LNCAP (cell line): Measurements from ENCODE around the gene TMTC2.

ENCODE experiments used
- CTCF ChIP-seq: fragments of 450-650 bp; IDR thresholded peaks from 2 replicates; pipeline ENCODE4 v1.5.1; 2017; ENCODE audit warnings: mild to moderate bottlenecking

Gene TMTC2

DNA sequence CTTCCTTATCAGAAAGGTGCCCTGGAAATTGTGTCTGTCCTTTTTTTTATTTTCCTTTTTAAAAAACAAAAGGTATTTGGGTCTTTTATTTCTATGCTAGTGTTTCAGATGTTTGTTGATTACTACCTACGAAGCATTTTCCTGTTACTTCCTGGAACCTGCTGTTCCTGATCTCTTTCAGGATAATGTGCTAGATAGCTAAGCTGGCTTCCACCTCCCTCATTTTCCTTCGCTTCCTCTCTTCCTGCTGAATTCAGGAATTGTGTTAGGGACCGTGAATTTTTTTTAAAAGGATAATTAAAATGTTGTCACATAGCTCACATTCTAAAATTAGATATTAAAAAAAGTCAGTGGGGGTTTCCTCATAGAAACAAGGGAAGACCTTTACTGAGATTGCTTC, 27.7 kb downstream of the TMTC2 start:
- TF ChIP-seq CTCF = no peak

DNA sequence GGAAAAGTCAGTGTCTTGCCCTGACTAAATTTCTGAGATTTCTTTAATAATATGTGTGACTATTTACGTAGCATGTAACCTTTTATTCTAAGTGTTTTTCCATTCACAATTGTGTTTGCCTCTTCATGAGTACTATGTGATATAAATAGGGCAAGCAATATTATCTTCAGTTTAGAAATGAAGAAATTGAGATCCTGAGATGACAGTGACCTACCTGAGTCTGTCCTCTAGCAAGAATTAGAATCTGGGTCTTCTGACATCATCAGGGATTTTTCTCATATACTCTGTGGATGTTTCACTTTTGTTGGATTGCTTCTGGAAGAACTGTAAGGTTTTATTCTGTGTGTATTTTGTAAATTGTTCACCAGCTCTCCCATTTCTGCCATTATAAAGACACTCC, 35.0 kb downstream of the TMTC2 start:
- no peak for TF ChIP-seq CTCF

DNA sequence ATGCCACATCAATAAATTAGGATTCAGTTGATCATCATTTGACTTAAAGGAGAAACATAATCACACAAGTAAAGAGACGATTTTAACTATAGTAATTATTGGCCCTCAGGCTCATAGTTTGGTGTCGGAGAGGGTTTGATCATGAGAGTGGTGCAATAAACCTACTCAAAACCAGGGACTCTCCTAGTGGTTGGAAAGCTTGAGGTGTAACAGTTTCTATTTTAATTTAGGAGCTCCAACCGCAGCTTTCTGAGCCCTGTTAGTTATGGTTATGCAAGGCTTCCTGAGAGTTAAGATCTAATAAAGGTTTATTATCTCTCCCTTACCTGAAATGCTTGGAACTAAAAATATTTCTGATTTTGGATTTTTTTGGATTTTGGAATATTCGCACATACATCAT, 36.4 kb downstream of the TMTC2 start:
- TF ChIP-seq CTCF = no peak

- no peak for TF ChIP-seq CTCF
Measured at GRCh38 chr12:82723891-82724290, 37.2 kb downstream of the TMTC2 start.

DNA sequence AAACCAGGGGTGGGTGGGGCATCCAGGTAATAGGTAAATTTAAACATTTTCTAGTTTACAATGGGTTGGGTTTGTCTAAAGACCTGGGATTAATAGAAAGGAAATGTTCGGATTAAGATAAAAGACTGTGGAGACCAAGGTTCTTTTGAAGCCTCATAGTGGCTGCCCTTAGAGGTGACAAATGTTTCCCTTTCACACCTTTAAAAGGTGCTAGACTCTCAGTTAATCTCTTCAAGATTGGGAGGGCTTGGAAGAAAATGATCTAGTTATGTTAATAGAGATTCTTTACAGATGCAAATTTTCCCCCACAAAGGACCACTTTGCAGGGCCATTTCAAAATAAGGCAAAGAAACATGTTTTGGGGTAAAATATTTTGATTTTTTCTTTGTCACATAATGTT, 39.0 kb downstream of the TMTC2 start:
- no peak for TF ChIP-seq CTCF

DNA sequence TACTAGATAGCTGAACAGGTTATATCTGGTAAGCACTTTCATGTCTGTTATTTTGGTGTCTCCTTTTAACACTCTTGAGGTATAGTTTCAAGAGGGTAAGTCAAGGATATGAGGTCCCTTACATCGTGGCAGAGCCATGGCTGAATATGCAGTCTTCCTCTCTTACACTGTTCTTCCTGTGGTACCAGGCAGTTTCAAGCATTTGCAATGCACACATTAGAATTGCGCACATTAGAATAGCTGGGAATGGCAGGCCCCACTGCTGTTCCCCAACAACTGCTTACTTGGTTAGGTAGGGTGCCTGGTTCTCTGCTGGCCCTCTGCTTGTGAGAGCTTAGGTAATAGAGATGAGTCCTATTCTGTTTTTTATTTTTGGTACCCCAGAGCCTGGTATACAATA, 41.2 kb downstream of the TMTC2 start:
- no peak for TF ChIP-seq CTCF

- no peak for TF ChIP-seq CTCF
Measured at GRCh38 chr12:82728710-82729109, 42.0 kb downstream of the TMTC2 start.

GRCh38 chr12:82730953-82731459, 44.3 kb downstream of the TMTC2 start:
- no peak for TF ChIP-seq CTCF
